SK-N-SH (cell line): ENCODE measurements around the gene CD96. TPM values are rescaled to one million over a fixed set of nuclear protein-coding genes. Genes with fewer than 3 reads are reported as not detected.

Experiments used
- CTCF ChIA-PET: fragments of 300-600, 350-600 bp; formaldehyde crosslinking; extraction: SDS; loops from one replicate; lab custom pipeline; 2021; lab: Yijun Ruan, JAX
- POLR2A ChIA-PET: fragments of 350-600 bp; sonication (Branson Sonifier 250); formaldehyde crosslinking; extraction: SDS; loops from one replicate; lab custom pipeline; 2020; ENCODE audit warnings: antibody characterized with exemption, inconsistent platforms; lab: Yijun Ruan, JAX
- DNase-seq: peaks from one replicate; pipeline ENCODE4 v3.0.0; 2012
- H2AFZ ChIP-seq: fragments of 200-600 bp; sonication (generic); 2 replicates; pipeline ENCODE4 v1.8.1; 2016; ENCODE audit warnings: antibody characterized with exemption, mild to moderate bottlenecking, low read depth
- H3F3A ChIP-seq: fragments of 200-600 bp; sonication (generic); replicated peaks from 2 replicates; pipeline ENCODE3; 2016; ENCODE audit warnings: antibody characterized with exemption, mild to moderate bottlenecking; ENCODE audit not compliant: insufficient read depth
- H3K27ac ChIP-seq, 2 experiments: fragments of 200-500 bp in 1 of 2; fragments of 200-600 bp in 1 of 2; sonication (Bioruptor generic) in 1 of 2; sonication (generic), shearing (Covaris generic) in 1 of 2; 2 replicates each; pipeline versions ENCODE4 v1.5.1 to v1.6.1; 2014 to 2016; ENCODE audit warnings: low read depth in 2 of 2, inconsistent platforms in 1 of 2, low read length in 1 of 2, mild to moderate bottlenecking in 1 of 2, mixed read lengths in 1 of 2
- H3K27me3 ChIP-seq: fragments of 200-600 bp; sonication (generic), shearing (Covaris generic); 2 replicates; pipeline ENCODE4 v1.6.1; 2016; ENCODE audit warnings: mixed run types; ENCODE audit not compliant: insufficient read depth
- H3K36me3 ChIP-seq, 2 experiments: fragments of 200-500 bp in 1 of 2; fragments of 200-600 bp in 1 of 2; sonication (Bioruptor generic) in 1 of 2; sonication (generic) in 1 of 2; replicated peaks in 1 of 2; 2 replicates each; pipeline versions ENCODE3 to v1.5.1; 2014 to 2016; ENCODE audit warnings: low read length in 1 of 2, mild to moderate bottlenecking in 1 of 2; ENCODE audit not compliant: insufficient read depth in 2 of 2, control insufficient read depth in 1 of 2
- H3K4me1 ChIP-seq, 2 experiments: fragments of 200-500 bp in 1 of 2; fragments of 200-600 bp in 1 of 2; sonication (Bioruptor generic) in 1 of 2; sonication (generic), shearing (Covaris generic) in 1 of 2; 2 replicates each; pipeline versions ENCODE4 v1.5.1 to v1.6.1; 2014 to 2016; ENCODE audit warnings: low read depth in 1 of 2, low read length in 1 of 2, mixed run types in 1 of 2; ENCODE audit not compliant: insufficient read depth in 2 of 2, control insufficient read depth in 1 of 2
- H3K4me2 ChIP-seq: fragments of 200-600 bp; sonication (generic), shearing (Covaris generic); 2 replicates; pipeline ENCODE4 v1.6.1; 2017; ENCODE audit warnings: mixed run types
- H3K4me3 ChIP-seq, 2 experiments: fragments of 200-500 bp in 1 of 2; fragments of 200-600 bp in 1 of 2; sonication (Bioruptor generic) in 1 of 2; sonication (generic), shearing (Covaris generic) in 1 of 2; 2 replicates each; pipeline versions ENCODE4 v1.5.1 to v1.8.1; 2014 to 2016; ENCODE audit warnings: low read depth in 2 of 2, inconsistent platforms in 1 of 2, low read length in 1 of 2, mild to moderate bottlenecking in 1 of 2, mixed read lengths in 1 of 2, moderate library complexity in 1 of 2
- H3K79me2 ChIP-seq: fragments of 200-600 bp; sonication (generic); 2 replicates; pipeline ENCODE4 v1.8.1; 2017; ENCODE audit warnings: mild to moderate bottlenecking; ENCODE audit not compliant: insufficient read depth
- H3K9ac ChIP-seq: fragments of 200-600 bp; sonication (generic); 2 replicates; pipeline ENCODE4 v1.6.1; 2017; ENCODE audit warnings: mixed run types
- H3K9me2 ChIP-seq: fragments of 200-600 bp; sonication (generic); 2 replicates; pipeline ENCODE4 v1.6.1; 2017; ENCODE audit warnings: mixed run types
- H3K9me3 ChIP-seq: fragments of 200-600 bp; sonication (generic); 2 replicates; pipeline ENCODE4 v1.6.1; 2017; ENCODE audit warnings: mixed run types, mild to moderate bottlenecking, moderate library complexity
- H4K20me1 ChIP-seq: fragments of 200-600 bp; sonication (generic); 2 replicates; pipeline ENCODE4 v1.6.1; 2017; ENCODE audit warnings: mild to moderate bottlenecking, mixed run types; ENCODE audit not compliant: insufficient read depth
- CTCF ChIP-seq: fragments of 200-600 bp; sonication (generic); IDR thresholded peaks from 2 replicates; pipeline ENCODE4 v1.6.1; 2017; ENCODE audit warnings: antibody characterized with exemption, mild to moderate bottlenecking, moderate library complexity
- EP300 ChIP-seq, 2 experiments: IDR thresholded peaks; 2 replicates each; pipeline versions ENCODE4 v1.4.0 to v1.6.1; 2012; ENCODE audit warnings: borderline replicate concordance in 1 of 2, low read depth in 1 of 2, low read length in 1 of 2
- EZH2phosphoT487 ChIP-seq: fragments of 200-600 bp; sonication (generic); IDR thresholded peaks from 2 replicates; pipeline ENCODE4 v1.6.1; 2017; ENCODE audit warnings: low read depth, mixed run types, mild to moderate bottlenecking, antibody characterized with exemption, moderate library complexity, borderline replicate concordance
- FOSL2 ChIP-seq: IDR thresholded peaks from 2 replicates; pipeline ENCODE4 v1.4.0; 2012; ENCODE audit warnings: low read depth, mild to moderate bottlenecking, moderate library complexity, borderline replicate concordance
- GATA2 ChIP-seq: sonication (generic); formaldehyde crosslinking; IDR thresholded peaks from 2 replicates; pipeline ENCODE4 v1.5.0; 2020; ENCODE audit warnings: mild to moderate bottlenecking, missing genetic modification reagents
- MAX ChIP-seq: IDR thresholded peaks from 2 replicates; pipeline ENCODE4 v1.4.0; 2012; ENCODE audit warnings: low read depth
- NFIC ChIP-seq: IDR thresholded peaks from 2 replicates; pipeline ENCODE4 v1.4.0; 2012; ENCODE audit warnings: borderline replicate concordance
- NRF1 ChIP-seq: IDR thresholded peaks from 2 replicates; pipeline ENCODE4 v1.6.1; 2012; ENCODE audit warnings: low read depth, mild to moderate bottlenecking, low read length
- PBX3 ChIP-seq: IDR thresholded peaks from 2 replicates; pipeline ENCODE4; 2012
- POLR2AphosphoS5 ChIP-seq: IDR thresholded peaks from 2 replicates; pipeline ENCODE4 v1.6.1; 2012; ENCODE audit warnings: low read depth, low read length
- RXRA ChIP-seq: IDR thresholded peaks from 2 replicates; pipeline ENCODE4 v1.4.0; 2012; ENCODE audit warnings: low read depth, mild to moderate bottlenecking, borderline replicate concordance
- SIN3A ChIP-seq: IDR thresholded peaks from 2 replicates; pipeline ENCODE4 v1.6.1; 2012; ENCODE audit warnings: low read depth, mild to moderate bottlenecking, low read length, moderate library complexity, borderline replicate concordance
- SMC3 ChIP-seq: IDR thresholded peaks from 2 replicates; pipeline ENCODE4 v1.6.1; 2012; ENCODE audit warnings: low read depth, low read length, improper control_type of control experiment
- TAF1 ChIP-seq: IDR thresholded peaks from 2 replicates; pipeline ENCODE4 v1.6.1; 2012; ENCODE audit warnings: low read depth, mild to moderate bottlenecking, low read length, moderate library complexity, borderline replicate concordance
- TCF12 ChIP-seq: IDR thresholded peaks from 2 replicates; pipeline ENCODE4 v1.4.0; 2012
- USF1 ChIP-seq: IDR thresholded peaks from 2 replicates; pipeline ENCODE4 v1.4.0; 2012; ENCODE audit warnings: low read depth, borderline replicate concordance
- USF2 ChIP-seq: fragments of 150-350 bp; IDR thresholded peaks from 2 replicates; pipeline ENCODE4 v1.6.1; 2017; ENCODE audit warnings: antibody characterized with exemption, low read length, low read depth, borderline replicate concordance
- WGBS: methylation state at CpG from one replicate; pipeline ENCODE4 v1.1.6; 2017; ENCODE audit warnings: low lambda C conversion rate; 5-methylcytosine and 5-hydroxymethylcytosine counted together
- polyA plus RNA-seq, 3 experiments: library from polyadenylated mRNA; depleted of rRNA; stranded (reverse); fragments of >200 nt; gene quantifications; 2 replicates each; pipeline ENCODE4 v1.2.3, GENCODE V29; 2012

CD96 gene
- polyA plus RNA-seq, 1 of the 3 experiments (the other 2 are of a cell fraction), result 0.02 TPM

GRCh38 chr3:111577798-111578685 lies 36.0 kb downstream of the CD96 start (continued):
- TF ChIP-seq USF1 (no peak), TAF1 (no peak), EP300 (IDR thresholded peaks at IDR 0.05; ENCODE audit: borderline replicate concordance in 1 of 2, low read depth in 1 of 2, low read length in 1 of 2) (no peak)

- Histone ChIP-seq H3K79me2 (no peaks in the 10 kb centered on the region), H3K4me1 (peaks cover 0 to 20% of the 10 kb centered on the region in 2 experiments; a peak in 1 of 4 replicates), H4K20me1 (no peaks in the 10 kb centered on the region), H3K9ac (no peak overlapping the region), H3F3A (peaks cover 23% of the 10 kb centered on the region), H3K4me2 (no peak overlapping the region), H3K4me3 (no peak overlapping the region), H3K9me3 (no peaks in the 10 kb centered on the region), H3K9me2 (no peaks in the 10 kb centered on the region), H2AFZ (no peak overlapping the region), H3K27ac (no peak overlapping the region), H3K27me3 (no peaks in the 10 kb centered on the region), H3K36me3 (no peaks in the 10 kb centered on the region)
- no peak for DNase-seq
- WGBS, result 97% methylated on average over 4 of the region's 4 CpGs
- POLR2A ChIA-PET, result no interaction called here
- TF ChIP-seq PBX3 (no peak), MAX (no peak), EZH2phosphoT487 (no peak), TCF12 (no peak), NFIC (no peak), FOSL2 (no peak), USF2 (no peak), SMC3 (no peak)
- CTCF ChIA-PET, result interaction anchor here (1.4 to 1.6 kb wide), 3 partner anchors 10 to 464 kb away, joined by 3 to 4 read pairs (median 3); no protein-coding TSS in a partner anchor
Observed at GRCh38 chr3:111578867-111579266, 36.9 kb downstream of the CD96 start.

GRCh38 chr3:111579495-111579894 lies 37.5 kb downstream of the CD96 start:
- H3K4me2 ChIP-seq, result no peak overlapping the region
- H3K27ac ChIP-seq, result no peak overlapping the region
- ChIA-PET CTCF (no interaction called here), POLR2A (no interaction called here)
- no peaks in the 10 kb centered on the region for H4K20me1 ChIP-seq
- no peak overlapping the region for H3K4me3 ChIP-seq
- DNase-seq, result no peak
- no peaks in the 10 kb centered on the region for H3K9me3 ChIP-seq
- no peaks in the 10 kb centered on the region for H3K79me2 ChIP-seq
- WGBS, result 94% methylated on average over 5 of the region's 5 CpGs
- H3K4me1 ChIP-seq, result peaks cover 0 to 20% of the 10 kb centered on the region in 2 experiments; a peak in 1 of 4 replicates
- no peaks in the 10 kb centered on the region for H3K9me2 ChIP-seq
- no peak overlapping the region for H2AFZ ChIP-seq
- H3K9ac ChIP-seq, result no peak overlapping the region
- peaks cover 23% of the 10 kb centered on the region for H3F3A ChIP-seq
- no peaks in the 10 kb centered on the region for H3K27me3 ChIP-seq
- no peaks in the 10 kb centered on the region for H3K36me3 ChIP-seq
- TF ChIP-seq RXRA (no peak), SIN3A (no peak), NRF1 (no peak), CTCF (no peak), PBX3 (no peak), POLR2AphosphoS5 (no peak), GATA2 (no peak), USF2 (no peak)
